Measurements from ENCODE around the gene SPDEF. TPM values are rescaled to one million over a fixed set of nuclear protein-coding genes. Genes with fewer than 3 reads are reported as not detected.

The SPDEF gene
- total and polyA plus RNA-seq, 2 donors (not counting 1 experiment from before 2014, with no cell fraction given), result under 0.01 to 0.03 TPM

DNA sequence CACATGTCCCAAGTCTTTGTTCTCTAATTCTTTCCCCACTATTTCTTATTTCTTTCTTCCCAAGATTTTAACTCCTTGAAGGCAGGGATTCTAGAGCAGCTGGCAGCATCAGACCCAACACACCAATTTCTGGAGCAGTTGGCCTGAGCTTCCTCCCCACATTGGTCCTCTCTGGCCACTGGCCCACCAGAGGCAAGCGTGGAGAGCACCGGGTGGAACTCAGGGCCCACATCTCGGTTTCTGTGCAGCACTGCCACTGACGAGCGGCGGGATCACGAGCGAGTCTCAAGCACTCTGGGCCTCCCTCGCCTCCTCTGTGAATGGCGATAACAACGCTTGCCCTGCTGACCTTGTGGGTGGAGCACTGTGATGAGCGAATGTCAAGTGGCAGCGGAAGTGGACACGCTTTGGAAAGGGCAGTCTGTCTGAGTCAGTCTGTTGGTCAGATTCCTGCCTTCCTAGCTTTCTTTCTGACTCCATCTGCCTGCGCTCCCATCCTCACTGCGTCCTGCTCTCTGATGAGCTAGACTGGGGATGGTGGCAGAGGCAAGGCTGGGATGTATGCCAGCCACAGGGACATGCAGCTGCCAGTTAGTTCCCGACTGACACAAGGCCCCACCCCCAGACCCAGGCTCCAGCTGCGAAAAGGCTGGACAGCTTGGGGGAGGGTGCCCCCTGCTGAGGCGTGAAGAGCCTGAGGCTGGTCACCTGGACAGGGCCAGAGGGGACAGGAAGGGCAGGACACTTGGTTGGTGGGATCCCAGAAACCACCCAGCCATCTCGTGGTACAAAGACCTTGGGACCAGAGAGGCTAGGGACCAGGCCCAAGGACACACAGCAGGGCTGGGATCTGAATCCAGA, 4.5 kb upstream of the SPDEF start:
- Histone ChIP-seq H3K27me3 (ENCODE audit: control insufficient read depth, insufficient read depth, low read length) (no peaks in the 10 kb centered on the region), H3K9me3 (ENCODE audit: control insufficient read depth, insufficient read depth, low read depth, low read length) (no peaks in the 10 kb centered on the region), H3K4me1 (ENCODE audit: control insufficient read depth, extremely low read depth, insufficient read depth, low read length) (peaks cover 3% of the 10 kb centered on the region), H3K4me2 (ENCODE audit: extremely low read depth, insufficient read depth, low read length) (no peak overlapping the region), H4K20me1 (ENCODE audit: control insufficient read depth, extremely low read depth, insufficient read depth, low read length) (no peaks in the 10 kb centered on the region), H3K79me2 (ENCODE audit: control insufficient read depth, insufficient read depth, low read length) (no peaks in the 10 kb centered on the region), H3K27ac (ENCODE audit: insufficient read depth, low read length) (peak overlapping the region; percentile 4), H3K4me3 (replicated peaks in 1 of 4; ENCODE audit: control extremely low read depth in 1 of 4, insufficient read depth in 1 of 4, low read depth in 3 of 4, low read length in 4 of 4) (no peak overlapping the region), H3K9ac (ENCODE audit: insufficient read depth, low read length) (no peak overlapping the region), H2AFZ (ENCODE audit: low read length) (peak overlapping the region; percentile 4), H3K36me3 (ENCODE audit: control insufficient read depth, insufficient read depth, low read length) (no peaks in the 10 kb centered on the region)
- no peak for TF ChIP-seq EZH2 (IDR thresholded peaks at IDR 0.05; ENCODE audit: low read length, missing control alignments)
- TF ChIP-seq, protein P1, sequence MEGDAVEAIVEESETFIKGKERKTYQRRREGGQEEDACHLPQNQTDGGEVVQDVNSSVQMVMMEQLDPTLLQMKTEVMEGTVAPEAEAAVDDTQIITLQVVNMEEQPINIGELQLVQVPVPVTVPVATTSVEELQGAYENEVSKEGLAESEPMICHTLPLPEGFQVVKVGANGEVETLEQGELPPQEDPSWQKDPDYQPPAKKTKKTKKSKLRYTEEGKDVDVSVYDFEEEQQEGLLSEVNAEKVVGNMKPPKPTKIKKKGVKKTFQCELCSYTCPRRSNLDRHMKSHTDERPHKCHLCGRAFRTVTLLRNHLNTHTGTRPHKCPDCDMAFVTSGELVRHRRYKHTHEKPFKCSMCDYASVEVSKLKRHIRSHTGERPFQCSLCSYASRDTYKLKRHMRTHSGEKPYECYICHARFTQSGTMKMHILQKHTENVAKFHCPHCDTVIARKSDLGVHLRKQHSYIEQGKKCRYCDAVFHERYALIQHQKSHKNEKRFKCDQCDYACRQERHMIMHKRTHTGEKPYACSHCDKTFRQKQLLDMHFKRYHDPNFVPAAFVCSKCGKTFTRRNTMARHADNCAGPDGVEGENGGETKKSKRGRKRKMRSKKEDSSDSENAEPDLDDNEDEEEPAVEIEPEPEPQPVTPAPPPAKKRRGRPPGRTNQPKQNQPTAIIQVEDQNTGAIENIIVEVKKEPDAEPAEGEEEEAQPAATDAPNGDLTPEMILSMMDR (conservative IDR thresholded peaks at IDR 0.05 in 1 of 2, IDR thresholded peaks at IDR 0.05 in 1 of 2; ENCODE audit: low read depth in 1 of 2, low read length in 2 of 2), result peak in 1 of 2 donors; percentile 18
- DNase-seq (ENCODE audit: low read depth in 2 of 2), result peak; percentile 59 to 68

DNA sequence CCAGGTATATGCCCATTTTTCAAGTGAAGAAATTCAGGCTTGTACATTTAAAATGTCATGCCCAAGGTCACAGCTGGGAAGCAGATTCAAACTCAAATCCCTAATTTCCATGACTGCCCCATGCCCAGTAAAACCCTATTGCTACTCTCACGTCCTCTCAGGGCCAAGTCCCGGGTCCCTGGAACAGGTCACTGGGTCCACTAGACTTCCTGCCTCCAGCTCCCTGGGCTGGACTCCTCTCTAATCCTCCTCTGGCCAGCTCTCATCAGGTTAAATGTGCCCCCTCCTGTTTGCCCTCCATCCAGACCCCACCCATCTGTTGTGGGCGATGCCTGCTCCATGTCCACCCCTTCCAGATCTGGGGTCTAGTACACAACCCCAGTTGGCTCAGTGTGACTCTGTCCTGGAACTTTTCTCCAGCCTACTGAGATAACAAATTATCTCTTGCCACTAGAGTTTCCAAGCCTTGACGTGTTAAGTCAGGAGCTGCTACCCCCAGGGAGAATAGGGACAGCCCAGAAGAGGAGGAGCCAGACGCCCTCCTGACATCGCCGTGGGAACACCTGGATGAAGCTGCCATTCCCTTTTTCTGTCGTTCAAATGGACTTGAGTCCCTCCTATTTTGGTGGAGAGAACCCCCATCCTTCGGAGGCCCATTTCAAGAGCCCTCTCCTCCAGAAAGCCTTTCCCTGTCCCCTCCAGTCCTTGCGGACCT, 3.7 kb upstream of the SPDEF start:
- no peak for TF ChIP-seq EZH2 (IDR thresholded peaks at IDR 0.05; ENCODE audit: low read length, missing control alignments)
- TF ChIP-seq, protein P1 (conservative IDR thresholded peaks at IDR 0.05 in 1 of 2, IDR thresholded peaks at IDR 0.05 in 1 of 2; ENCODE audit: low read depth in 1 of 2, low read length in 2 of 2), result no peak
- H3K9ac ChIP-seq (ENCODE audit: insufficient read depth, low read length), result no peak overlapping the region
- no peak overlapping the region for H3K4me2 ChIP-seq (ENCODE audit: extremely low read depth, insufficient read depth, low read length)
- H3K4me1 ChIP-seq (ENCODE audit: control insufficient read depth, extremely low read depth, insufficient read depth, low read length), result peaks cover 3% of the 10 kb centered on the region
- H3K79me2 ChIP-seq (ENCODE audit: control insufficient read depth, insufficient read depth, low read length), result no peaks in the 10 kb centered on the region
- no peak overlapping the region for H3K4me3 ChIP-seq (replicated peaks in 1 of 4; ENCODE audit: control extremely low read depth in 1 of 4, insufficient read depth in 1 of 4, low read depth in 3 of 4, low read length in 4 of 4)
- no peaks in the 10 kb centered on the region for H4K20me1 ChIP-seq (ENCODE audit: control insufficient read depth, extremely low read depth, insufficient read depth, low read length)
- no peaks in the 10 kb centered on the region for H3K9me3 ChIP-seq (ENCODE audit: control insufficient read depth, insufficient read depth, low read depth, low read length)
- H3K36me3 ChIP-seq (ENCODE audit: control insufficient read depth, insufficient read depth, low read length), result no peaks in the 10 kb centered on the region
- no peak for DNase-seq (ENCODE audit: low read depth in 2 of 2)
- no peak overlapping the region for H2AFZ ChIP-seq (ENCODE audit: low read length)
- no peaks in the 10 kb centered on the region for H3K27me3 ChIP-seq (ENCODE audit: control insufficient read depth, insufficient read depth, low read length)
- no peak overlapping the region for H3K27ac ChIP-seq (ENCODE audit: insufficient read depth, low read length)

- H4K20me1 ChIP-seq (ENCODE audit: control insufficient read depth, extremely low read depth, insufficient read depth, low read length), result no peaks in the 10 kb centered on the region
- H3K27ac ChIP-seq (ENCODE audit: insufficient read depth, low read length), result no peak overlapping the region
- H3K79me2 ChIP-seq (ENCODE audit: control insufficient read depth, insufficient read depth, low read length), result no peaks in the 10 kb centered on the region
- peaks cover 3% of the 10 kb centered on the region for H3K4me1 ChIP-seq (ENCODE audit: control insufficient read depth, extremely low read depth, insufficient read depth, low read length)
- no peaks in the 10 kb centered on the region for H3K27me3 ChIP-seq (ENCODE audit: control insufficient read depth, insufficient read depth, low read length)
- no peak overlapping the region for H3K4me2 ChIP-seq (ENCODE audit: extremely low read depth, insufficient read depth, low read length)
- H3K36me3 ChIP-seq (ENCODE audit: control insufficient read depth, insufficient read depth, low read length), result no peaks in the 10 kb centered on the region
- no peak overlapping the region for H3K4me3 ChIP-seq (replicated peaks in 1 of 4; ENCODE audit: control extremely low read depth in 1 of 4, insufficient read depth in 1 of 4, low read depth in 3 of 4, low read length in 4 of 4)
- DNase-seq (ENCODE audit: low read depth in 2 of 2), result no peak
- no peak overlapping the region for H3K9ac ChIP-seq (ENCODE audit: insufficient read depth, low read length)
- TF ChIP-seq, protein P1 (conservative IDR thresholded peaks at IDR 0.05 in 1 of 2, IDR thresholded peaks at IDR 0.05 in 1 of 2; ENCODE audit: low read depth in 1 of 2, low read length in 2 of 2), result no peak
- TF ChIP-seq EZH2 (IDR thresholded peaks at IDR 0.05; ENCODE audit: low read length, missing control alignments), result no peak
- no peaks in the 10 kb centered on the region for H3K9me3 ChIP-seq (ENCODE audit: control insufficient read depth, insufficient read depth, low read depth, low read length)
- H2AFZ ChIP-seq (ENCODE audit: low read length), result no peak overlapping the region
Observed at GRCh38 chr6:34558172-34558714, 2.1 kb upstream of the SPDEF start.

All from fibroblast of lung (primary cell).